SU-DHL-6 (cell line): Measurements from ENCODE around the gene NELL2.

Source experiments
- H2AFZ ChIP-seq: fragments of 200-600 bp; sonication (generic); 2 replicates; pipeline ENCODE4 v1.6.1; 2014; ENCODE audit warnings: low read depth, mild to moderate bottlenecking, moderate library complexity, mixed read lengths, antibody characterized with exemption, low read length; ENCODE audit not compliant: severe bottlenecking
- H3F3A ChIP-seq: fragments of 200-600 bp; shearing (Covaris generic); 2 replicates; pipeline ENCODE4 v1.6.0; 2016; ENCODE audit warnings: antibody characterized with exemption, mild to moderate bottlenecking; ENCODE audit not compliant: insufficient read depth
- H3K27ac ChIP-seq: fragments of 200-600 bp; sonication (generic); 2 replicates; pipeline ENCODE4 v1.5.1; 2016; ENCODE audit warnings: low read depth, mild to moderate bottlenecking, low read length, moderate library complexity, mixed read lengths
- H3K27me3 ChIP-seq: fragments of 200-600 bp; sonication (generic), shearing (Covaris generic); 2 replicates; pipeline ENCODE4 v1.6.0; 2014; ENCODE audit warnings: mild to moderate bottlenecking, low read length
- H3K36me3 ChIP-seq: fragments of 200-600 bp; sonication (generic); 2 replicates; pipeline ENCODE4 v1.6.1; 2014; ENCODE audit warnings: mild to moderate bottlenecking, low read length, mixed read lengths
- H3K4me2 ChIP-seq: fragments of 300-600, 200-600 bp; shearing (Covaris generic), sonication (generic); 2 replicates; pipeline ENCODE4 v1.6.0; 2014; ENCODE audit warnings: low read length, low read depth, mild to moderate bottlenecking; ENCODE audit not compliant: poor library complexity, severe bottlenecking
- H3K4me3 ChIP-seq: fragments of 200-600 bp; sonication (generic); 2 replicates; pipeline ENCODE4 v1.5.1; 2014; ENCODE audit warnings: antibody characterized with exemption, low read length, mild to moderate bottlenecking, mixed read lengths; ENCODE audit not compliant: insufficient read depth, poor library complexity, severe bottlenecking
- H3K79me2 ChIP-seq: fragments of 200-600 bp; sonication (generic); 2 replicates; pipeline ENCODE4 v1.6.1; 2014; ENCODE audit warnings: mild to moderate bottlenecking, low read length, moderate library complexity; ENCODE audit not compliant: insufficient read depth
- H3K9ac ChIP-seq: fragments of 200-600 bp; sonication (generic); 2 replicates; pipeline ENCODE4 v1.7.0; 2014; ENCODE audit warnings: mild to moderate bottlenecking, low read length
- H3K9me2 ChIP-seq: fragments of 200-600 bp; sonication (generic); replicated peaks from 2 replicates; pipeline ENCODE4 v1.6.1; 2014; ENCODE audit warnings: low read length; ENCODE audit not compliant: insufficient read depth
- H3K9me3 ChIP-seq: fragments of 200-600 bp; sonication (generic); 2 replicates; pipeline ENCODE4 v1.6.1; 2014; ENCODE audit warnings: low read length, mixed read lengths; ENCODE audit not compliant: insufficient read depth
- H4K20me1 ChIP-seq: fragments of 200-600 bp; sonication (generic); 2 replicates; pipeline ENCODE4 v1.6.1; 2014; ENCODE audit warnings: low read depth, mild to moderate bottlenecking, antibody characterized with exemption, low read length, moderate library complexity, mixed read lengths
- EZH2phosphoT487 ChIP-seq: fragments of 200-600 bp; sonication (generic), shearing (Covaris generic); conservative IDR thresholded peaks from 2 replicates; pipeline ENCODE4 v1.6.1; 2018; ENCODE audit warnings: mild to moderate bottlenecking, antibody characterized with exemption, low read length, moderate library complexity, mixed read lengths
- TF ChIP-seq, protein P1 (sequence below): fragments of 200-600 bp; sonication (generic); IDR thresholded peaks from one replicate; pipeline ENCODE4 v1.5.1; 2017; ENCODE audit warnings: antibody characterized with exemption, mild to moderate bottlenecking, low read length, moderate library complexity; ENCODE audit not compliant: insufficient read depth, poor library complexity, severe bottlenecking

The NELL2 gene

DNA sequence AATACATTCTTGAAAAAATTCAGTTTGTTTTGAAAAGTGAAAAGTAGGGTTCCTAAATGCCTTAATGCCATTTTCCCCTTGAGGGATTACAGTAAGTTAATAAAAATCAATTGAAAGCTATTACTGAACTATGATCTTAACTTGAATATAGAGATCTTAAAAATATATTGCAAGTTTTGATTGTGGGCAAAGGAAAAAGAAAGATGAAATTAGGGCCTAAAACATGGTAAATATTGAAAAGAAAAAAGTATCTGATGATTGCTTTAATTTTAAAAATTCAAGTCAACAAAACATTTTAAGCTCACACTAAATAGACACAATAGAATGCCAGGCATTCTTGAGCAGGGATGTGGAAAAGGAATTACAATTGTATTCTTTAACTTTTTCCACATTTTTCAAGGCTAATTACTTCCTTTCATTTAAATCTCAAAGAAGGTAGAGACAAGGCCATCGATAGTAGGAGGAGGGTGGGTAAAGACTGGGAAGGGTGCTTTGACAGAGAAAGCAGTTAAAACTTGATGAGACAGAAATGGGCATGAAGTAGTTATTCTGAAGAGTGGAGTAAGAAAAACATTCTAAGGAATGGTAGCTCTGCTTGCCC, 294.4 kb downstream of the NELL2 start:
- no peak overlapping the region for H3K9ac ChIP-seq
- no peaks in the 10 kb centered on the region for H3K9me2 ChIP-seq
- no peak overlapping the region for H3K4me3 ChIP-seq
- no peak overlapping the region for H2AFZ ChIP-seq
- no peak overlapping the region for H3K27ac ChIP-seq
- H3F3A ChIP-seq: no peaks in the 10 kb centered on the region
- H3K79me2 ChIP-seq: no peaks in the 10 kb centered on the region
- TF ChIP-seq, protein P1, sequence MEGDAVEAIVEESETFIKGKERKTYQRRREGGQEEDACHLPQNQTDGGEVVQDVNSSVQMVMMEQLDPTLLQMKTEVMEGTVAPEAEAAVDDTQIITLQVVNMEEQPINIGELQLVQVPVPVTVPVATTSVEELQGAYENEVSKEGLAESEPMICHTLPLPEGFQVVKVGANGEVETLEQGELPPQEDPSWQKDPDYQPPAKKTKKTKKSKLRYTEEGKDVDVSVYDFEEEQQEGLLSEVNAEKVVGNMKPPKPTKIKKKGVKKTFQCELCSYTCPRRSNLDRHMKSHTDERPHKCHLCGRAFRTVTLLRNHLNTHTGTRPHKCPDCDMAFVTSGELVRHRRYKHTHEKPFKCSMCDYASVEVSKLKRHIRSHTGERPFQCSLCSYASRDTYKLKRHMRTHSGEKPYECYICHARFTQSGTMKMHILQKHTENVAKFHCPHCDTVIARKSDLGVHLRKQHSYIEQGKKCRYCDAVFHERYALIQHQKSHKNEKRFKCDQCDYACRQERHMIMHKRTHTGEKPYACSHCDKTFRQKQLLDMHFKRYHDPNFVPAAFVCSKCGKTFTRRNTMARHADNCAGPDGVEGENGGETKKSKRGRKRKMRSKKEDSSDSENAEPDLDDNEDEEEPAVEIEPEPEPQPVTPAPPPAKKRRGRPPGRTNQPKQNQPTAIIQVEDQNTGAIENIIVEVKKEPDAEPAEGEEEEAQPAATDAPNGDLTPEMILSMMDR: no peak
- TF ChIP-seq EZH2phosphoT487: no peak
- H3K27me3 ChIP-seq: no peaks in the 10 kb centered on the region
- no peaks in the 10 kb centered on the region for H4K20me1 ChIP-seq
- H3K4me2 ChIP-seq: no peak overlapping the region
- no peaks in the 10 kb centered on the region for H3K36me3 ChIP-seq
- H3K9me3 ChIP-seq: no peaks in the 10 kb centered on the region

DNA sequence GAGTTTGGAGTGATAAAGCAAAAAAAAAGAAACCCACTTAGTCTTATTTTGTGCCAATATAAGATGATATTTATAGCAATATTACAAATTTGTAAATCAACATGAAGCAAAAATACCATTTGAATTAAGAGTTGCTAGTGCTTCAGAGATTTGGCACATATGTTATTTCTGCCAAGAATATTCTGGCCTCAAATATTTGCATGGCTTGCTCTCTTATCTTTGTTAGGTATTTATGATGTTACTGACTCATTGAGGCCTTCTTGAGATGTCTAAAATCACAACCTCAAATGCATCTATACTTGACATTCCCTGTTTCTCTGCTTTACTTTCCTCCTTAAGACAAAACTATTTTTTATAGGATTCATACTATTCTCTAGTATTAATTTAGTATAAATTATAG, 301.5 kb downstream of the NELL2 start:
- Histone ChIP-seq H3K36me3 (no peaks in the 10 kb centered on the region), H3K9ac (no peak overlapping the region), H3K9me2 (no peaks in the 10 kb centered on the region), H3F3A (no peaks in the 10 kb centered on the region), H3K9me3 (no peaks in the 10 kb centered on the region), H3K79me2 (no peaks in the 10 kb centered on the region), H3K27ac (no peak overlapping the region), H3K27me3 (no peaks in the 10 kb centered on the region), H3K4me2 (no peak overlapping the region), H2AFZ (no peak overlapping the region), H4K20me1 (no peaks in the 10 kb centered on the region), H3K4me3 (no peak overlapping the region)
- no peak for TF ChIP-seq EZH2phosphoT487

DNA sequence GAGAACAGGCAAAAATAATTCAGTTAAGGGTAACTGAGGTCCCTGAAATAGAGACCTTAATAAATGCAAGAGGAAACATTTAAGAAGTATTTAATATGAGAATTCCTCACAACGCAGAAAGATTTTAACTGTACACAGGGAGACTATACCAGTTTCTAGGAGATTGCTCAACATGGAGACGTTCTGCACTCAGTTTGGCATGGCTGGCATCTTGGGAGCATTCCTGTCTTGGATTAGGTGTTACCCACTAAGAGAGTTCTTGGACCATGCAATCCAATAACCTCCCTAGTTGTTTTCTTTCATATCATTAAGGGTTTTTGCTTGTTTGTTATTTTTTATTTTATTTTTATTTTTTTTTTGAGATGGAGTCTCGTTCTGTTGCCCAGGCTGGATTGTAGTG, 302.4 kb downstream of the NELL2 start:
- H4K20me1 ChIP-seq: no peaks in the 10 kb centered on the region
- H3K9ac ChIP-seq: no peak overlapping the region
- H3K27ac ChIP-seq: no peak overlapping the region
- no peaks in the 10 kb centered on the region for H3K9me2 ChIP-seq
- H3K9me3 ChIP-seq: no peaks in the 10 kb centered on the region
- no peaks in the 10 kb centered on the region for H3K27me3 ChIP-seq
- H3K4me2 ChIP-seq: no peak overlapping the region
- TF ChIP-seq, protein P1: no peak
- no peak for TF ChIP-seq EZH2phosphoT487
- no peaks in the 10 kb centered on the region for H3K36me3 ChIP-seq
- no peak overlapping the region for H2AFZ ChIP-seq
- no peaks in the 10 kb centered on the region for H3K79me2 ChIP-seq
- no peaks in the 10 kb centered on the region for H3F3A ChIP-seq
- no peak overlapping the region for H3K4me3 ChIP-seq

DNA sequence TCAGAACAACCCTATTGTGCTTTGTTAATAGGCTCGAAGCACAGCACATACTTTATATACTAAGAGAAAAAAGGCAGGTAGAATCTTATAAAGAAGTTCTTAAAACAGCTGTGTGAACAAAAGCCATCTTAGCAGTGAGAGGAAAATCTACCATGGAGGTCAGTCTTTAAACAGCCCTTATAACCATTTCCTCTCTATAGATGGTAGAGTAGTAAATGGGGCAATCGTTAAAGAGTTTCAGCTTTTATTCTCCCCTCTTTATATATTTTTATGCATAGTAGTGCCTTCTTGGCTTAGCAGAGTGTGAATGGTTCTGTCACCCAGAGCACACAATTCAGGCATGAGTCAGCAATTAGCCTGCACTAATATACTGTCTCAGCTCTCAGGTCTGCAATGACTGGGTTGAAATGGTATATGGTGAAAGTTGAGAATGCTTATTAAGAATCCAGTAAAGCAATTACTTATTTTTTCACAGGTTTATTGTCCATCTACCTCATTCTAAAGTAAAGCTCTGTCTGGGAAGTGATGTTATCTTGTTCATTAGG, 305.0 kb downstream of the NELL2 start:
- H3K4me3 ChIP-seq: no peak overlapping the region
- no peak overlapping the region for H3K27ac ChIP-seq
- H2AFZ ChIP-seq: no peak overlapping the region
- no peaks in the 10 kb centered on the region for H3K27me3 ChIP-seq
- H3K9ac ChIP-seq: no peak overlapping the region
- H3K4me2 ChIP-seq: no peak overlapping the region
- H3F3A ChIP-seq: no peaks in the 10 kb centered on the region
- no peaks in the 10 kb centered on the region for H3K36me3 ChIP-seq
- no peaks in the 10 kb centered on the region for H3K9me2 ChIP-seq
- H4K20me1 ChIP-seq: no peaks in the 10 kb centered on the region
- no peak for TF ChIP-seq EZH2phosphoT487
- TF ChIP-seq, protein P1: no peak
- no peaks in the 10 kb centered on the region for H3K79me2 ChIP-seq
- H3K9me3 ChIP-seq: no peaks in the 10 kb centered on the region
